Tongue (tissue), 2 donors: ENCODE data around the gene ZNF212. TPM values are rescaled to one million over a fixed set of nuclear protein-coding genes. Genes with fewer than 3 reads are reported as not detected.

Experiments
- small RNA-seq: library from RNA; depleted of rRNA; stranded (forward); fragments of <200 nt; gene quantifications from one replicate; pipeline ENCODE3, GENCODE V24; 2014; ENCODE audit warnings: low replicate concordance
- total RNA-seq: library from RNA; depleted of rRNA; stranded (reverse); fragments of >200 nt; gene quantifications from one replicate; pipeline ENCODE4 v1.2.3, GENCODE V29; 2014

ZNF212 gene
- total RNA-seq, 1 donor from 2014 or later, result 10.3 TPM

Small RNAs within 50 kb of the gene (small RNA-seq; reads per million reads assigned to genes)
- not detected for gene AC004890.1

Other genes starting within 250 kb of the ZNF212 start
- 94.8 TPM for gene PDIA4, start 211.1 kb upstream of the ZNF212 start, total RNA-seq
- 8.0 TPM for gene ZNF786, start 148.9 kb upstream of the ZNF212 start, total RNA-seq
- gene ZNF425, start 113.3 kb upstream of the ZNF212 start, total RNA-seq, result 4.7 TPM
- 17.5 TPM for gene ZNF398, start 92.2 kb upstream of the ZNF212 start, total RNA-seq
- 26.2 TPM for gene ZNF282, start 44.1 kb upstream of the ZNF212 start, total RNA-seq
- gene ZNF783, start 22.5 kb downstream of the ZNF212 start, total RNA-seq, result 8.5 TPM
- gene ZNF777, start 221.4 kb downstream of the ZNF212 start, total RNA-seq, result 5.3 TPM